K562 (cell line): ENCODE results near the gene FBXO46. TPM values are rescaled to one million over a fixed set of nuclear protein-coding genes. Genes with fewer than 3 reads are reported as not detected.

ENCODE experiments used
- ATAC-seq: fragments of 200-7000 bp; cut with Tn5 transposase; 3 replicates; pipeline ENCODE4 v1.9.1; 2020; ENCODE audit warnings: moderate library complexity
- BruUV-seq: library from RNA; stranded (reverse); fragments of 400-500 nt; replicated peaks from 2 replicates; lab custom pipeline; 2021; lab: Mats Ljungman, UMichigan
- CTCF ChIA-PET: fragments of 300-600 bp; formaldehyde crosslinking; extraction: SDS; loops from one replicate; lab custom pipeline; 2021; ENCODE audit warnings: low intra/inter-chr PET ratio; lab: Yijun Ruan, JAX
- POLR2A ChIA-PET: fragments of 300-600, 350-650 bp; sonication (Branson Sonifier 250); formaldehyde crosslinking; extraction: SDS; loops from one replicate; lab custom pipeline; 2021; ENCODE audit warnings: antibody characterized with exemption, inconsistent platforms; lab: Yijun Ruan, JAX
- DNase-seq, 4 experiments: peaks; one replicate each; pipeline versions ENCODE4 v3.0.0 to v3.0.0-alpha.2; 2011 to 2018; ENCODE audit warnings: low spot score in 3 of 4, mixed read lengths in 3 of 4; ENCODE audit errors: extremely low read depth in 1 of 4
- FAIRE-seq: peaks from 2 replicates; lab custom pipeline; 2011; peaks lifted over from hg19 to GRCh38; lab: Jason Lieb, UNC
- H2AFZ ChIP-seq: 2 replicates; pipeline ENCODE4 v1.6.0; 2011; ENCODE audit warnings: low read depth, low read length, control low read depth, inconsistent platforms
- H3K27ac ChIP-seq: fragments of 200-600 bp; 3 replicates; pipeline ENCODE4 v1.8.0; 2011; ENCODE audit warnings: low read depth, mild to moderate bottlenecking, control low read depth, inconsistent platforms, low read length, moderate library complexity, mixed read lengths; ENCODE audit errors: extremely low read depth
- H3K27me3 ChIP-seq, 2 experiments: fragments of 300-600 bp in 1 of 2; 2 replicates in 1 of 2; 3 replicates in 1 of 2; pipeline versions ENCODE4 v1.6.0 to v1.8.0; 2011; ENCODE audit warnings: inconsistent platforms in 2 of 2, low read length in 2 of 2, mild to moderate bottlenecking in 1 of 2, mixed read lengths in 1 of 2, moderate library complexity in 1 of 2; ENCODE audit not compliant: control insufficient read depth in 2 of 2, insufficient read depth in 2 of 2
- H3K36me3 ChIP-seq: fragments of 300-600 bp; 3 replicates; pipeline ENCODE4 v1.8.0; 2011; ENCODE audit warnings: mild to moderate bottlenecking, low read length, inconsistent platforms; ENCODE audit not compliant: control insufficient read depth, insufficient read depth
- H3K4me1 ChIP-seq, 2 experiments: fragments of 200-600 bp in 1 of 2; replicated peaks in 1 of 2; 2 replicates in 1 of 2; 3 replicates in 1 of 2; pipeline versions ENCODE4 v1.5.1 to v1.8.0; 2011; ENCODE audit warnings: inconsistent platforms in 2 of 2, low read length in 2 of 2, mild to moderate bottlenecking in 1 of 2, mixed read lengths in 1 of 2, moderate library complexity in 1 of 2; ENCODE audit not compliant: control insufficient read depth in 2 of 2, insufficient read depth in 2 of 2
- H3K4me2 ChIP-seq: 2 replicates; pipeline ENCODE4 v1.6.1; 2011; ENCODE audit warnings: low read length, control low read depth, inconsistent platforms, mixed read lengths; ENCODE audit not compliant: insufficient read depth
- H3K4me3 ChIP-seq: fragments of 200-600 bp; sonication (generic), shearing (Covaris generic); 2 replicates; pipeline ENCODE4 v1.5.1; 2016; ENCODE audit warnings: control low read depth, inconsistent platforms
- H3K79me2 ChIP-seq: fragments of 200-600 bp; 3 replicates; pipeline ENCODE4 v1.8.0; 2011; ENCODE audit warnings: low read length, inconsistent platforms; ENCODE audit not compliant: control insufficient read depth, insufficient read depth
- H3K9ac ChIP-seq, 2 experiments: 2 replicates each; pipeline versions ENCODE4 v1.6.0 to v1.6.1; 2011; ENCODE audit warnings: low read depth in 2 of 2, low read length in 2 of 2, control low read depth in 1 of 2, inconsistent platforms in 1 of 2, mild to moderate bottlenecking in 1 of 2, mixed read lengths in 1 of 2; ENCODE audit not compliant: insufficient read depth in 1 of 2
- H3K9me1 ChIP-seq: one replicate; pipeline ENCODE4 v1.6.0; 2011; ENCODE audit warnings: inconsistent platforms, mild to moderate bottlenecking, low read length, moderate library complexity; ENCODE audit not compliant: control insufficient read depth, insufficient read depth
- H3K9me3 ChIP-seq: replicated peaks from 2 replicates; pipeline ENCODE4 v1.5.1; 2011; ENCODE audit warnings: low read depth, low read length, inconsistent platforms; ENCODE audit not compliant: control insufficient read depth, insufficient read depth
- H4K20me1 ChIP-seq: replicated peaks from 2 replicates; pipeline ENCODE4 v1.6.1; 2011; ENCODE audit warnings: low read length, inconsistent platforms, mixed read lengths; ENCODE audit not compliant: control insufficient read depth, insufficient read depth
- CREB1 ChIP-seq, 2 experiments: sonication (generic) in 1 of 2; formaldehyde crosslinking in 1 of 2; IDR thresholded peaks; 2 replicates each; pipeline versions ENCODE4 v1.6.1 to v1.8.0; 2012 to 2022; ENCODE audit warnings: inconsistent platforms in 1 of 2, mild to moderate bottlenecking in 1 of 2, missing genetic modification reagents in 1 of 2, moderate library complexity in 1 of 2
- ERF ChIP-seq: fragments of 450-650 bp; formaldehyde crosslinking; IDR thresholded peaks from 2 replicates; pipeline ENCODE4 v1.4.0; 2020; ENCODE audit warnings: mild to moderate bottlenecking, mixed read lengths
- GATAD2B ChIP-seq: fragments of 450-650 bp; IDR thresholded peaks from 2 replicates; pipeline ENCODE4 v1.6.1; 2017; ENCODE audit warnings: mild to moderate bottlenecking, borderline replicate concordance
- JUNB ChIP-seq: fragments of 450-650 bp; formaldehyde crosslinking; conservative IDR thresholded peaks from 2 replicates; pipeline ENCODE4 v1.4.0; 2020; ENCODE audit warnings: mild to moderate bottlenecking
- KAT2B ChIP-seq: IDR thresholded peaks from one replicate; pipeline ENCODE4 v1.6.1; 2012; ENCODE audit warnings: low read depth, mild to moderate bottlenecking, control low read depth, inconsistent platforms, low read length, moderate library complexity
- MTA1 ChIP-seq: fragments of 450-650 bp; IDR thresholded peaks from 2 replicates; pipeline ENCODE4 v1.6.1; 2017; ENCODE audit warnings: borderline replicate concordance
- NR2C2 ChIP-seq, 2 experiments: fragments of 200-800 bp in 1 of 2; sonication (Bioruptor generic) in 1 of 2; sonication (generic) in 1 of 2; formaldehyde crosslinking in 1 of 2; IDR thresholded peaks; 2 replicates each; pipeline versions ENCODE4 v1.6.1 to v1.8.0; 2016 to 2022; ENCODE audit warnings: mild to moderate bottlenecking in 1 of 2, missing compliant biosample characterization in 1 of 2, missing genetic modification characterization in 1 of 2, missing genetic modification reagents in 1 of 2
- POLR2G ChIP-seq: fragments of 200-400 bp; formaldehyde crosslinking; IDR thresholded peaks from 2 replicates; pipeline ENCODE4 v1.6.1; 2017; ENCODE audit warnings: low read depth, mild to moderate bottlenecking, antibody characterized with exemption, low read length, moderate library complexity
- RBM22 ChIP-seq: fragments of 200-400 bp; formaldehyde crosslinking; IDR thresholded peaks from 2 replicates; pipeline ENCODE4 v1.6.1; 2018; ENCODE audit warnings: low read length, low read depth; ENCODE audit not compliant: poor library complexity, severe bottlenecking
- TCF7L2 ChIP-seq: fragments of 150-350 bp; IDR thresholded peaks from 2 replicates; pipeline ENCODE4 v1.6.1; 2016; ENCODE audit warnings: low read depth, mild to moderate bottlenecking, low read length, moderate library complexity
- WGBS: fragments of 100-300 bp; shearing (Covaris generic); methylation state at CpG from one replicate; pipeline ENCODE4 v1.1.6; 2016; ENCODE audit warnings: low coverage, mixed read lengths; ENCODE audit not compliant: insufficient coverage; ENCODE audit errors: missing lambda C conversion rate; 5-methylcytosine and 5-hydroxymethylcytosine counted together
- in situ Hi-C: fragments of 300-500 bp; cut with MboI; formaldehyde crosslinking; loops from 4 replicates; pipeline ENCODE4 v1.15.0; 2018; ENCODE audit warnings: inconsistent platforms, mixed read lengths
- intact Hi-C: fragments of 100-400 bp; cut with micrococcal nuclease; formaldehyde crosslinking; loops from 2 replicates; pipeline ENCODE4 v1.14.2; 2022
- polyA plus RNA-seq, 8 experiments: library from polyadenylated mRNA; depleted of rRNA in 4 of 8; stranded (reverse) in 5 of 8; unstranded in 3 of 8; fragments of >200 nt; fragmentation: Nextera tagmentation in 2 of 8; fragmentation: Illumina TruSeq in 1 of 8; extraction: Ambion mirVana in 2 of 8; extraction: Trizol in 1 of 8; gene quantifications; 2 replicates each; pipeline versions ENCODE4 v1.2.1 to v1.2.3, GENCODE V29; 2011 to 2014; ENCODE audit warnings: inconsistent platforms in 1 of 8, missing spikeins in 1 of 8
- total RNA-seq, 7 experiments: library from RNA; depleted of rRNA in 6 of 7; stranded (reverse); fragments of >200 nt in 6 of 7; fragmentation: Illumina TruSeq in 2 of 7; extraction: Trizol in 2 of 7; gene quantifications; 2 replicates each; pipeline versions ENCODE4 v1.2.1 to v1.2.3, GENCODE V29; 2011 to 2021; ENCODE audit warnings: low replicate concordance in 1 of 7
- TF ChIP-seq, protein P1 (sequence below): sonication (generic); formaldehyde crosslinking; IDR thresholded peaks from 2 replicates; pipeline ENCODE4 v1.8.1; 2023; ENCODE audit warnings: mild to moderate bottlenecking, missing genetic modification reagents
- TF ChIP-seq, protein P2 (sequence below): fragments of 450-650 bp; formaldehyde crosslinking; IDR thresholded peaks from 2 replicates; pipeline ENCODE4 v1.4.0; 2022; ENCODE audit warnings: missing genetic modification characterization

Gene FBXO46
- total and polyA plus RNA-seq, 9 of the 15 experiments (the other 6 are each of a cell fraction or from before 2014, with no cell fraction given), result 1.5 to 36.1 (median 7.3) TPM

DNA sequence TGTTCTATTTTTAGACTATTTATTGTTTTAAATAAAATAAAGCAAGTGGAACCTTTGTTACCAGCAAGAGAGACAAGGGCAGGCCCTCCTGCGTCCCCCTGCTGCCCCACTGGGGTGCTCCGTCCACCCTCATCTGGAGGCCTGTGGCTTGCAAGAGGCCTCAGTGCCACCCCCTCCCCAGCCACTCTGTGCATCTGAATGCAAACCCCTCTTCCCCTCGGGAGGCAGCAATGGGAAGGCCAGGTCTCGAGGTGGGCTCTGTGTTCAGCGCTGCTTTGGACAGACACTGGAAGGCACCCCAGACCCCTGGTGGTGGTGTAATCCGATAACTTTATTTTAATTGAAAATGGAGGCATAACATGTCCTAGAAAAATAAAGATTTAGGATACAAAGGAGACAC is 33.8 kb upstream of the FBXO46 start (continued):
- TF ChIP-seq GATAD2B, result no peak
- no peak for TF ChIP-seq JUNB (CRISPR knock-in tag)

DNA sequence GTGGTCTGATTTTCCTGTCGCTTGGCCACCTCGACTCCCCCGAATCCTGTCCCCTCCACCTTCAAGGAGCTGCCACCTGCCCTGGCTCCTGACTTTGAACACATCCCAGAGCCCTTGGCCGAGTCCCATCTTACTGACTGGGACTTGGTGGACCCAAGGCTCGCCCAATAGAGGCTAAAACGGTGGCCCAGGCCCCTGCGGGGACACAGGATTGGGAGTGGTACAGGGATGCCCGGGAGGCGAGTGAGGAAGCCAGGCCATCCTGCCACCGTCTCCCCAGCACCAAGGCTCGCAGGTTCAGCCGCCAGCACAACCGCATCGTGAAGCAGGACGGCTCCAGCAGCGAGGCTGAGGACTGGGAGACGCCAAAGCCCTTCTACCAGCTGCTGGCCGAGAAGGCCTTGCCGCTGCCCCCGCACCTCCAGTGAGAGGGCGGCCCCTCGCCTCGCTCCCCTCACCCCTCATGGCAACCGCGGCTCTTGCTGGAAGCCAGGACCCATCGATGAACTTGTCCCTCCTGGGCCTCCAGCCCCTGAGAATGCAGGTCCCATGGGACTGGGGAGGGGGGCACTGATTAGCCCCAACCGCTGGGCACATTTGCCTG is 33.1 kb upstream of the FBXO46 start:
- Histone ChIP-seq H3K36me3 (no peaks in the 10 kb centered on the region; the same call in 2 of the 3 replicates), H2AFZ (no peak overlapping the region), H3K79me2 (peaks cover 17% of the 10 kb centered on the region; the same call in 2 of the 3 replicates), H3K27me3 (no peaks in the 10 kb centered on the region; a peak in 1 of 5 replicates), H3K4me3 (no peak overlapping the region), H3K9ac (peak overlapping the region in 1 of 2 experiments; percentile 48; a peak in 2 of 4 replicates), H3K4me1 (peaks cover 6 to 70% of the 10 kb centered on the region in 2 experiments; a peak in 4 of 5 replicates), H4K20me1 (no peaks in the 10 kb centered on the region)
- 56% methylated on average over 18 of the region's 27 CpGs for WGBS
- POLR2A ChIA-PET, result interaction anchor here (0.6 to 1.3 kb wide), 3 partner anchors 9 to 99 kb away, joined by 3 to 4 read pairs (median 3); partner anchors contain the start of gene SYMPK
- in situ Hi-C loops (no loop called here), intact Hi-C loops (no loop called here)
- no TSS peak for BruUV-seq
- DNase-seq (no peak), ATAC-seq (no peak)
- CTCF ChIA-PET, result no interaction called here
- TF ChIP-seq CREB1 (IDR thresholded peaks at IDR 0.05), result no peak
- no peak for TF ChIP-seq CREB1 (CRISPR knock-in tag; IDR thresholded peaks at IDR 0.05)
- TF ChIP-seq, protein P1, sequence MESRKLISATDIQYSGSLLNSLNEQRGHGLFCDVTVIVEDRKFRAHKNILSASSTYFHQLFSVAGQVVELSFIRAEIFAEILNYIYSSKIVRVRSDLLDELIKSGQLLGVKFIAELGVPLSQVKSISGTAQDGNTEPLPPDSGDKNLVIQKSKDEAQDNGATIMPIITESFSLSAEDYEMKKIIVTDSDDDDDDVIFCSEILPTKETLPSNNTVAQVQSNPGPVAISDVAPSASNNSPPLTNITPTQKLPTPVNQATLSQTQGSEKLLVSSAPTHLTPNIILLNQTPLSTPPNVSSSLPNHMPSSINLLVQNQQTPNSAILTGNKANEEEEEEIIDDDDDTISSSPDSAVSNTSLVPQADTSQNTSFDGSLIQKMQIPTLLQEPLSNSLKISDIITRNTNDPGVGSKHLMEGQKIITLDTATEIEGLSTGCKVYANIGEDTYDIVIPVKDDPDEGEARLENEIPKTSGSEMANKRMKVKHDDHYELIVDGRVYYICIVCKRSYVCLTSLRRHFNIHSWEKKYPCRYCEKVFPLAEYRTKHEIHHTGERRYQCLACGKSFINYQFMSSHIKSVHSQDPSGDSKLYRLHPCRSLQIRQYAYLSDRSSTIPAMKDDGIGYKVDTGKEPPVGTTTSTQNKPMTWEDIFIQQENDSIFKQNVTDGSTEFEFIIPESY (CRISPR knock-in tag), result peak; percentile 26; the same call in 1 of the 2 replicates
- TF ChIP-seq RBM22, result peak; percentile 33
- TF ChIP-seq NR2C2 (CRISPR knock-in tag; IDR thresholded peaks at IDR 0.05), result no peak
- no peak for TF ChIP-seq NR2C2 (tag; IDR thresholded peaks at IDR 0.05)
- TF ChIP-seq POLR2G, result peak; percentile 62; the same call in 1 of the 2 replicates
- TF ChIP-seq TCF7L2, result no peak
- TF ChIP-seq MTA1, result no peak
- no peak for TF ChIP-seq KAT2B
- no peak for TF ChIP-seq ERF (CRISPR knock-in tag)
- TF ChIP-seq, protein P2, sequence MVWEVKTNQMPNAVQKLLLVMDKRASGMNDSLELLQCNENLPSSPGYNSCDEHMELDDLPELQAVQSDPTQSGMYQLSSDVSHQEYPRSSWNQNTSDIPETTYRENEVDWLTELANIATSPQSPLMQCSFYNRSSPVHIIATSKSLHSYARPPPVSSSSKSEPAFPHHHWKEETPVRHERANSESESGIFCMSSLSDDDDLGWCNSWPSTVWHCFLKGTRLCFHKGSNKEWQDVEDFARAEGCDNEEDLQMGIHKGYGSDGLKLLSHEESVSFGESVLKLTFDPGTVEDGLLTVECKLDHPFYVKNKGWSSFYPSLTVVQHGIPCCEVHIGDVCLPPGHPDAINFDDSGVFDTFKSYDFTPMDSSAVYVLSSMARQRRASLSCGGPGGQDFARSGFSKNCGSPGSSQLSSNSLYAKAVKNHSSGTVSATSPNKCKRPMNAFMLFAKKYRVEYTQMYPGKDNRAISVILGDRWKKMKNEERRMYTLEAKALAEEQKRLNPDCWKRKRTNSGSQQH (CRISPR knock-in tag), result no peak
- TF ChIP-seq, all 486 proteins: peak for 3
- no peaks in the 10 kb centered on the region for H3K9me3 ChIP-seq
- H3K27ac ChIP-seq, result no peak overlapping the region
- no peaks in the 10 kb centered on the region for H3K9me1 ChIP-seq
- H3K4me2 ChIP-seq, result no peak overlapping the region
- FAIRE-seq, result no peak
